ENCODE measurements around the gene KCNG1. TPM values are rescaled to one million over a fixed set of nuclear protein-coding genes. Genes with fewer than 3 reads are reported as not detected.

KCNG1 gene
- total RNA-seq, 3 donors from 2014 or later (not counting 1 experiment from before 2014, with no cell fraction given) = not detected

DNA sequence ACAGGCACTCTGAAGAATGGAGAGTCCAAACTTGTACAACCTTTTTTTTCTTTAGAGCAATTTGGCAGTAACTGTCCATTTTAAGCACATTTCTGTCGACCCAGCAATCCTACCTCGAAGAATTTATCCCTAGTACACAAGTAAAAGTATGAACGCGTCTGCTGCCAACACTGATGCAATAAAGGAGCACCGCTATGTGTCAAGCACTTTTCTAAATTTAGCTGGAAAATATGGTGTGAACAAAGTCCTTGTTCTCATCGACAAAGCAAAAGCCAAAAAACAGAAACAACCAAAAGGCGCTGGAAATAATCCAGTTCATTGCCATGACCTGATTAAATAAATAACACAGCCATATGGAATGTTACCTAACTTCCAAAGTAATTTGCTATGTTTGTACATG lies 65.6 kb downstream of the KCNG1 start:
- 37% methylated on average over 7 of the region's 7 CpGs for WGBS (ENCODE audit: insufficient coverage)
- no peaks in the 10 kb centered on the region for H3K9me3 ChIP-seq (ENCODE audit: control insufficient read depth, insufficient read depth, low read length)
- H3K9me3 Mint-ChIP-seq = no peaks in the 10 kb centered on the region
- no peak for TF ChIP-seq CTCF (IDR thresholded peaks at IDR 0.05)
- no peaks in the 10 kb centered on the region for H3K36me3 Mint-ChIP-seq
- peaks cover 33% of the 10 kb centered on the region for H3K36me3 ChIP-seq (ENCODE audit: control insufficient read depth, insufficient read depth, low read length)
- H3K27me3 ChIP-seq (ENCODE audit: control insufficient read depth, insufficient read depth, low read length) = no peaks in the 10 kb centered on the region
- H3K27ac Mint-ChIP-seq = peak overlapping the region; percentile 96 to 98
- H3K27ac ChIP-seq (ENCODE audit: low read length) = no peak overlapping the region
- DNase-seq (no peak), ATAC-seq (no peak)
- no peaks in the 10 kb centered on the region for H3K27me3 Mint-ChIP-seq (ENCODE audit: low read depth in 2 of 2)
- peak overlapping the region; percentile 96 for H3K4me3 Mint-ChIP-seq
- peaks cover 38 to 39% of the 10 kb centered on the region in 2 donors for H3K4me1 Mint-ChIP-seq
- intact Hi-C loops (cut with micrococcal nuclease) = no loop called here
- peak overlapping the region; percentile 97 for H3K4me3 ChIP-seq (ENCODE audit: low read length)
- peaks cover 21% of the 10 kb centered on the region for H3K4me1 ChIP-seq (ENCODE audit: control insufficient read depth, insufficient read depth, low read length)

GRCh38 chr20:50953821-50954220 lies 69.1 kb downstream of the KCNG1 start:
- Histone ChIP-seq H3K4me3 (ENCODE audit: low read length) (no peak overlapping the region), H3K9me3 (ENCODE audit: control insufficient read depth, insufficient read depth, low read length) (no peaks in the 10 kb centered on the region), H3K27me3 (ENCODE audit: control insufficient read depth, insufficient read depth, low read length) (no peaks in the 10 kb centered on the region), H3K4me1 (ENCODE audit: control insufficient read depth, insufficient read depth, low read length) (peaks cover 9% of the 10 kb centered on the region), H3K27ac (ENCODE audit: low read length) (no peak overlapping the region), H3K36me3 (ENCODE audit: control insufficient read depth, insufficient read depth, low read length) (peaks cover 54% of the 10 kb centered on the region)
- Mint-ChIP-seq H3K27ac (peak overlapping the region in 1 of 2 donors; percentile 24), H3K4me1 (peaks cover 28 to 37% of the 10 kb centered on the region in 2 donors), H3K9me3 (no peaks in the 10 kb centered on the region), H3K36me3 (no peaks in the 10 kb centered on the region), H3K4me3 (no peak overlapping the region), H3K27me3 (ENCODE audit: low read depth in 2 of 2) (no peaks in the 10 kb centered on the region)
- no peak for DNase-seq
- no peak for ATAC-seq
- TF ChIP-seq CTCF (IDR thresholded peaks at IDR 0.05) = no peak
- intact Hi-C loops (cut with micrococcal nuclease) = no loop called here

Other genes with a start within 250 kb of the KCNG1 start
- gene BCAS4, start 228.0 kb downstream of the KCNG1 start, total RNA-seq = 10 to 100 TPM in 2 of 3 donors, 1 to 10 TPM in 1; 7.7 to 13.5 (median 10.5) TPM
- gene ADNP, start 91.7 kb downstream of the KCNG1 start, total RNA-seq = 10 to 100 TPM; 56.8 to 75.8 (median 66.8) TPM
- 10 to 100 TPM; 21.2 to 26.1 (median 25.6) TPM for gene DPM1, start 64.6 kb downstream of the KCNG1 start, total RNA-seq
- gene MOCS3, start 64.3 kb downstream of the KCNG1 start, total RNA-seq = 1 to 10 TPM; 2.2 to 2.5 (median 2.3) TPM